ENCODE data around the gene FBXL4.

DNA sequence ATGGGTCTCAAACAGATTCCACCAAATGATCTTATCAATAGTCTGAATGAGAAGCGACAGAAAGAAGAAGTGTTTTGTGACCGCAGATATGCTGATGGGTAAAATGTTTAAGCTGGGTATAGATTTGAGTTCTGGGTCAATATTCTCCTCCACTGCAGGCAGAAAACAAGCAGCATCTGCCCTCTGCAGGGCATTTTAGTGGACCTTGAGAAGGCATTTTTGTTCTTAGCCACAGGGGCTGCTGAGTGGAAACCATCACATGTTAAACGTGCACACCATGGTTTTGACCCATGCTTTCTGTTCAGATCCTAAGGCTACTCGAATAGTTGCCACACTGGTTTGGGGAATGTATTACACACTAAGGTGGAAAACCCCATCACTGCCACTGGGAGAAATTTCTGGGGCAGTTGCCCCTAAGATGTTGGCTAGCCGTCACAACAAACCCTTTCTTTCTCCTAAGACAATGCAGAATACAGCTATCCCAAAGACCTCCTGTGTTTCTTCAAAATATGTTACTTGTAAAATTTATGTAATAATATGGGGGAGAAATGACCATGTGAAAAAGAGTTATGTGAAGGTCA, 107.9 kb downstream of the FBXL4 start:
- TF ChIP-seq, protein P1, sequence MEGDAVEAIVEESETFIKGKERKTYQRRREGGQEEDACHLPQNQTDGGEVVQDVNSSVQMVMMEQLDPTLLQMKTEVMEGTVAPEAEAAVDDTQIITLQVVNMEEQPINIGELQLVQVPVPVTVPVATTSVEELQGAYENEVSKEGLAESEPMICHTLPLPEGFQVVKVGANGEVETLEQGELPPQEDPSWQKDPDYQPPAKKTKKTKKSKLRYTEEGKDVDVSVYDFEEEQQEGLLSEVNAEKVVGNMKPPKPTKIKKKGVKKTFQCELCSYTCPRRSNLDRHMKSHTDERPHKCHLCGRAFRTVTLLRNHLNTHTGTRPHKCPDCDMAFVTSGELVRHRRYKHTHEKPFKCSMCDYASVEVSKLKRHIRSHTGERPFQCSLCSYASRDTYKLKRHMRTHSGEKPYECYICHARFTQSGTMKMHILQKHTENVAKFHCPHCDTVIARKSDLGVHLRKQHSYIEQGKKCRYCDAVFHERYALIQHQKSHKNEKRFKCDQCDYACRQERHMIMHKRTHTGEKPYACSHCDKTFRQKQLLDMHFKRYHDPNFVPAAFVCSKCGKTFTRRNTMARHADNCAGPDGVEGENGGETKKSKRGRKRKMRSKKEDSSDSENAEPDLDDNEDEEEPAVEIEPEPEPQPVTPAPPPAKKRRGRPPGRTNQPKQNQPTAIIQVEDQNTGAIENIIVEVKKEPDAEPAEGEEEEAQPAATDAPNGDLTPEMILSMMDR (conservative IDR thresholded peaks at IDR 0.05; ENCODE audit: low read length): no peak; the same call in 1 of the 2 replicates
- no peak for TF ChIP-seq EZH2phosphoT487 (IDR thresholded peaks at IDR 0.05; ENCODE audit: borderline replicate concordance, low read depth, low read length)
